ENCODE data around the gene CNTF. TPM values are rescaled to one million over a fixed set of nuclear protein-coding genes. Genes with fewer than 3 reads are reported as not detected.
A peak's percentile ranks its signal among the peaks of the same experiment; 100 is the strongest.

The CNTF gene
- total and polyA plus RNA-seq, 8 donors, result 0.47 to 1.9 (median 0.77) TPM

DNA sequence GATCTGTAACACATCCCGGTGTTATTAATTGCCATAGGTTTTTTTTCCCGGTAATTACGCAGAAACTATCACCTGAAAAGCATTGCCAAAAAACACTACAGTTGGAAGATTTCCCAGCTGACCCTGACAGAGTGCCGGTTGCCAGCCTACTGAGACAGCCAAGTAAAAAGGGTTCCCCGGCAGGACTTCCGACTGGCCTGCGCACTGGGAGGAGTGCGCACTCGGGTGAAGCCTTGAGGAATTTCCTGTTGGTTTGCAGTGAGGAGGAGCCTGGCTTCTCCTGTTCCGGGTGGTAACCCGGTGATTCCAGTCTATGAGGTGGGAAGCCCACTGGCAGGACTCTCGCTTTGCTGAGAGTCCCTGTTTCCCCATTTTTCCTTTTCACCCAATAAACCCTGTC is 52.1 kb downstream of the CNTF start:
- peaks cover 0 to 4% of the 10 kb centered on the region in 2 donors for H3K27me3 ChIP-seq
- no peak overlapping the region for H3K27ac ChIP-seq
- no peaks in the 10 kb centered on the region for H3K9me3 ChIP-seq
- TF ChIP-seq, protein P1, sequence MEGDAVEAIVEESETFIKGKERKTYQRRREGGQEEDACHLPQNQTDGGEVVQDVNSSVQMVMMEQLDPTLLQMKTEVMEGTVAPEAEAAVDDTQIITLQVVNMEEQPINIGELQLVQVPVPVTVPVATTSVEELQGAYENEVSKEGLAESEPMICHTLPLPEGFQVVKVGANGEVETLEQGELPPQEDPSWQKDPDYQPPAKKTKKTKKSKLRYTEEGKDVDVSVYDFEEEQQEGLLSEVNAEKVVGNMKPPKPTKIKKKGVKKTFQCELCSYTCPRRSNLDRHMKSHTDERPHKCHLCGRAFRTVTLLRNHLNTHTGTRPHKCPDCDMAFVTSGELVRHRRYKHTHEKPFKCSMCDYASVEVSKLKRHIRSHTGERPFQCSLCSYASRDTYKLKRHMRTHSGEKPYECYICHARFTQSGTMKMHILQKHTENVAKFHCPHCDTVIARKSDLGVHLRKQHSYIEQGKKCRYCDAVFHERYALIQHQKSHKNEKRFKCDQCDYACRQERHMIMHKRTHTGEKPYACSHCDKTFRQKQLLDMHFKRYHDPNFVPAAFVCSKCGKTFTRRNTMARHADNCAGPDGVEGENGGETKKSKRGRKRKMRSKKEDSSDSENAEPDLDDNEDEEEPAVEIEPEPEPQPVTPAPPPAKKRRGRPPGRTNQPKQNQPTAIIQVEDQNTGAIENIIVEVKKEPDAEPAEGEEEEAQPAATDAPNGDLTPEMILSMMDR (IDR thresholded peaks at IDR 0.05), result no peak
- no peak overlapping the region for H3K4me3 ChIP-seq
- H3K36me3 ChIP-seq, result no peaks in the 10 kb centered on the region
- no peaks in the 10 kb centered on the region for H3K4me1 ChIP-seq
- ATAC-seq (no peak), DNase-seq (peak in 1 of 4 donors; percentile 35)
- intact Hi-C loops (cut with DNase I), result no loop called here

Other genes with a start within 250 kb of the CNTF start
- gene OR5B3, start 215.8 kb upstream of the CNTF start, total RNA-seq, result not detected
- gene OR5B3, start 215.8 kb upstream of the CNTF start, polyA plus RNA-seq (ENCODE audit: insufficient read length in 6 of 6), result not detected
- not detected for gene OR5B2, start 194.5 kb upstream of the CNTF start, total RNA-seq
- gene OR5B2, start 194.5 kb upstream of the CNTF start, polyA plus RNA-seq (ENCODE audit: insufficient read length in 6 of 6), result under 1 TPM in 1 of 6 donors, not detected in 5; 0.09 TPM
- gene OR5B12, start 180.4 kb upstream of the CNTF start, total RNA-seq, result not detected
- not detected for gene OR5B12, start 180.4 kb upstream of the CNTF start, polyA plus RNA-seq (ENCODE audit: insufficient read length in 6 of 6)
- under 1 TPM in 1 of 2 donors, not detected in 1; 0.71 TPM for gene OR5B21, start 114.6 kb upstream of the CNTF start, total RNA-seq
- not detected for gene OR5B21, start 114.6 kb upstream of the CNTF start, polyA plus RNA-seq (ENCODE audit: insufficient read length in 6 of 6)
- gene LPXN, start 46.8 kb upstream of the CNTF start, total RNA-seq, result 10 to 100 TPM; 18.9 to 43.8 TPM
- gene LPXN, start 46.8 kb upstream of the CNTF start, polyA plus RNA-seq (ENCODE audit: insufficient read length in 6 of 6), result 10 to 100 TPM in 3 of 6 donors, 1 to 10 TPM in 3; 8.1 to 10.5 (median 9.6) TPM
- 10 to 100 TPM; 41.3 to 50.1 TPM for gene ZFP91, start 43.6 kb upstream of the CNTF start, total RNA-seq
- gene ZFP91, start 43.6 kb upstream of the CNTF start, polyA plus RNA-seq (ENCODE audit: insufficient read length in 6 of 6), result 10 to 100 TPM; 53.8 to 62.4 (median 59.2) TPM
- not detected for gene GLYAT, start 109.3 kb downstream of the CNTF start, total RNA-seq
- under 1 TPM; 0.16 to 0.89 (median 0.37) TPM for gene GLYAT, start 109.3 kb downstream of the CNTF start, polyA plus RNA-seq (ENCODE audit: insufficient read length in 6 of 6)
- gene GLYATL2, start 222.0 kb downstream of the CNTF start, total RNA-seq, result not detected
- gene GLYATL2, start 222.0 kb downstream of the CNTF start, polyA plus RNA-seq (ENCODE audit: insufficient read length in 6 of 6), result 1 to 10 TPM; 1.0 to 4.3 (median 2.3) TPM